ENCODE results near the gene CRCP. TPM values are rescaled to one million over a fixed set of nuclear protein-coding genes. Genes with fewer than 3 reads are reported as not detected.
"Not testable (repeated sequence)": the region's sequence is repeated elsewhere in the genome, so short reads cannot be mapped to it uniquely, and the experiment has no call there.

The CRCP gene
- total and polyA plus RNA-seq, 2 experiments from 2014 or later = 10.6 to 20.3 TPM

- no peak for DNase-seq (ENCODE audit: low read depth in 1 of 2, low spot score in 1 of 2)
- H3K4me3 ChIP-seq = no peak overlapping the region
- TF ChIP-seq CTCF (IDR thresholded peaks at IDR 0.05; ENCODE audit: low read depth, low read length) = no peak
- no peaks in the 10 kb centered on the region for H3K27me3 ChIP-seq
- H3K9me3 ChIP-seq (ENCODE audit: low read depth) = no peaks in the 10 kb centered on the region
- no peaks in the 10 kb centered on the region for H3K4me1 ChIP-seq (ENCODE audit: low read depth)
- H3K36me3 ChIP-seq = no peaks in the 10 kb centered on the region
- H3K27ac ChIP-seq = no peak overlapping the region
These were observed 55.0 kb downstream of the CRCP start for GRCh38 chr7:66169616-66170015.

- no peaks in the 10 kb centered on the region for H3K9me3 ChIP-seq (ENCODE audit: low read depth)
- no peaks in the 10 kb centered on the region for H3K27me3 ChIP-seq
- no peak overlapping the region for H3K27ac ChIP-seq
- no peaks in the 10 kb centered on the region for H3K4me1 ChIP-seq (ENCODE audit: low read depth)
- no peak for TF ChIP-seq CTCF (IDR thresholded peaks at IDR 0.05; ENCODE audit: low read depth, low read length)
- DNase-seq (ENCODE audit: low read depth in 1 of 2, low spot score in 1 of 2) = peak in 1 of 2 donors; percentile 67
- no peaks in the 10 kb centered on the region for H3K36me3 ChIP-seq
- no peak overlapping the region for H3K4me3 ChIP-seq
These were observed 55.9 kb downstream of the CRCP start for GRCh38 chr7:66170309-66171231.

- DNase-seq (ENCODE audit: low read depth in 1 of 2, low spot score in 1 of 2); H3K36me3 ChIP-seq; H3K27me3 ChIP-seq; H3K4me3 ChIP-seq; H3K9me3 ChIP-seq (ENCODE audit: low read depth); H3K4me1 ChIP-seq (ENCODE audit: low read depth); H3K27ac ChIP-seq: not testable (repeated sequence)
These were observed 58.1 kb downstream of the CRCP start for GRCh38 chr7:66172536-66173401.

GRCh38 chr7:66173856-66174255 is 59.2 kb downstream of the CRCP start:
- no peak overlapping the region for H3K27ac ChIP-seq
- no peak overlapping the region for H3K4me3 ChIP-seq

GRCh38 chr7:66175006-66175405 is 60.4 kb downstream of the CRCP start:
- H3K36me3 ChIP-seq; H3K27ac ChIP-seq; H3K27me3 ChIP-seq; H3K4me3 ChIP-seq; H3K9me3 ChIP-seq (ENCODE audit: low read depth); H3K4me1 ChIP-seq (ENCODE audit: low read depth); DNase-seq (ENCODE audit: low read depth in 1 of 2, low spot score in 1 of 2): not testable (repeated sequence)

More at GRCh38 chr7:66173856-66174255, 59.2 kb downstream of the CRCP start:
- no peak for TF ChIP-seq CTCF (IDR thresholded peaks at IDR 0.05; ENCODE audit: low read depth, low read length)
- no peak for DNase-seq (ENCODE audit: low read depth in 1 of 2, low spot score in 1 of 2)
- Histone ChIP-seq H3K4me1 (ENCODE audit: low read depth) (no peaks in the 10 kb centered on the region), H3K36me3 (no peaks in the 10 kb centered on the region), H3K27me3 (no peaks in the 10 kb centered on the region), H3K9me3 (ENCODE audit: low read depth) (no peaks in the 10 kb centered on the region)

GRCh38 chr7:66176914-66177313 is 62.3 kb downstream of the CRCP start:
- no peak for DNase-seq (ENCODE audit: low read depth in 1 of 2, low spot score in 1 of 2)
- Histone ChIP-seq H3K36me3 (no peaks in the 10 kb centered on the region), H3K9me3 (ENCODE audit: low read depth) (no peaks in the 10 kb centered on the region), H3K27ac (no peak overlapping the region), H3K27me3 (no peaks in the 10 kb centered on the region), H3K4me1 (ENCODE audit: low read depth) (no peaks in the 10 kb centered on the region), H3K4me3 (no peak overlapping the region)
- TF ChIP-seq CTCF (IDR thresholded peaks at IDR 0.05; ENCODE audit: low read depth, low read length) = no peak
